ENCODE results near the gene PRR30.

DNA sequence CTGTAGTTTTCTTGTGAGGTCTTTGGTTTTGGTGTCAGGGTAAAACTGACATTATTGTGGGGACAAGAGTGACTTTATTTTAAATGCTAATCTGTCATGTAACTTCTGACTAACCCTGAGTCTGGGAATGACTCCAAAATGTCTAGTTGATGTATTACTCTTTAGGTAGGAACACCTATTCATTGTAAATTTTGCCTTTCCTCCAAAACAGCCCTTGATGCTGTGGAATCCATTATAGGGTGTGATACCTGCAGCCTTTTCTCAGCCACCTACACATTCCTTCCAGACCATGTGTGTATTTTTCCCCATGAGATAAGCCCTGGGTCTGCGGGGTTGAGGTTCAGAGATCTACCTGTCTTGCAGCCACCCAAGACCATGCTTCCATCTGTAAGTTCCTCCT is 4.1 kb upstream of the PRR30 start:
- no peak for TF ChIP-seq POLR2AphosphoS5 (IDR thresholded peaks at IDR 0.05; ENCODE audit: low read depth, low read length)
- TF ChIP-seq, protein P1, sequence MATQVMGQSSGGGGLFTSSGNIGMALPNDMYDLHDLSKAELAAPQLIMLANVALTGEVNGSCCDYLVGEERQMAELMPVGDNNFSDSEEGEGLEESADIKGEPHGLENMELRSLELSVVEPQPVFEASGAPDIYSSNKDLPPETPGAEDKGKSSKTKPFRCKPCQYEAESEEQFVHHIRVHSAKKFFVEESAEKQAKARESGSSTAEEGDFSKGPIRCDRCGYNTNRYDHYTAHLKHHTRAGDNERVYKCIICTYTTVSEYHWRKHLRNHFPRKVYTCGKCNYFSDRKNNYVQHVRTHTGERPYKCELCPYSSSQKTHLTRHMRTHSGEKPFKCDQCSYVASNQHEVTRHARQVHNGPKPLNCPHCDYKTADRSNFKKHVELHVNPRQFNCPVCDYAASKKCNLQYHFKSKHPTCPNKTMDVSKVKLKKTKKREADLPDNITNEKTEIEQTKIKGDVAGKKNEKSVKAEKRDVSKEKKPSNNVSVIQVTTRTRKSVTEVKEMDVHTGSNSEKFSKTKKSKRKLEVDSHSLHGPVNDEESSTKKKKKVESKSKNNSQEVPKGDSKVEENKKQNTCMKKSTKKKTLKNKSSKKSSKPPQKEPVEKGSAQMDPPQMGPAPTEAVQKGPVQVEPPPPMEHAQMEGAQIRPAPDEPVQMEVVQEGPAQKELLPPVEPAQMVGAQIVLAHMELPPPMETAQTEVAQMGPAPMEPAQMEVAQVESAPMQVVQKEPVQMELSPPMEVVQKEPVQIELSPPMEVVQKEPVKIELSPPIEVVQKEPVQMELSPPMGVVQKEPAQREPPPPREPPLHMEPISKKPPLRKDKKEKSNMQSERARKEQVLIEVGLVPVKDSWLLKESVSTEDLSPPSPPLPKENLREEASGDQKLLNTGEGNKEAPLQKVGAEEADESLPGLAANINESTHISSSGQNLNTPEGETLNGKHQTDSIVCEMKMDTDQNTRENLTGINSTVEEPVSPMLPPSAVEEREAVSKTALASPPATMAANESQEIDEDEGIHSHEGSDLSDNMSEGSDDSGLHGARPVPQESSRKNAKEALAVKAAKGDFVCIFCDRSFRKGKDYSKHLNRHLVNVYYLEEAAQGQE (IDR thresholded peaks at IDR 0.05; ENCODE audit: insufficient read depth in 1 of 2, low read depth in 2 of 2, low read length in 2 of 2): no peak
- no peak for TF ChIP-seq SIN3A (IDR thresholded peaks at IDR 0.05; ENCODE audit: borderline replicate concordance, insufficient read depth, low read length)

All from PFSK-1 (cell line).